DMS114 treated with DMSO at 0.1 percent for 48 hours (cell line): Measurements from ENCODE around the gene CCDC157.

Source experiments
- DNase-seq: peaks from one replicate; lab custom pipeline; 2025; ENCODE audit not compliant: unreplicated experiment; lab: John Stamatoyannopoulos, UW

Gene CCDC157

DNA sequence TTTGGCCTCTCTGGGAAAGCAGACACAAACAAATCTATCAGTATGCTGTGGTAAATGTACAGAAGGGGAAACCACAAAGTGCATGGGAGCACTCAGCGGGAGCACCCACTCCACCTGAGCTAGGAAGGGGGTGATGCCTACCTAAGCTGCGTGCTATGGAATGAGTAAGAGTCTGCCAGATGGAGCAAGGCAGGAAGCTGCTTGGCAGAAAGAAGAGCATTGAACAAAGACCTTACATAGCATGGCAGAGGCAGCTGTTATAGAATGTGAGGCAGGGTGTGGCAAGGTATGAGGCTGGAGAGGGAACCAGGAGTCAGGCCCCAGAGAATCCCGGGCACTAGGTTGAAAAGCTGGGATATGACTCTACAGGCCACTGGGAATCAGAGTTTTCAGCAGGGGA, 55.0 kb downstream of the CCDC157 start:
- DNase-seq = no peak

DNA sequence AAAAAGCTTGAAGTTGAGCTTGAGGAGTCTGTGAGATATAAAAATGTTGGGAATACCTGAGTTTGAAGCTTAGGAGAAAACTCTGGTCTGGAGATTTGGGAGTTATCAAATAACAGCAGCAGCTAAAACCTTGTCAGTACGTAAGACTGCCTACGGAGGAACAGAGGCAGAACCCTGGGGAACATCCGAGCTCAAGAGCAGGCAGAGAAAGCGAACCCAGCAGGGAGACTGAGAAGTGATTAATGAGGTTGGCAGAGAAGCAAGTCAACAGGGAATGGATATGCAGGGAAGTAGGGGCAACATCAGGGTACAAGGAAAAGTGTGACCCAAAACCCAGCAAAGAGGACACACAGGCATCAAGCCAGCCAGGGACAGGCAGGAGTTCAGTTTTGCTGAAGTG, 56.2 kb downstream of the CCDC157 start:
- no peak for DNase-seq

DNA sequence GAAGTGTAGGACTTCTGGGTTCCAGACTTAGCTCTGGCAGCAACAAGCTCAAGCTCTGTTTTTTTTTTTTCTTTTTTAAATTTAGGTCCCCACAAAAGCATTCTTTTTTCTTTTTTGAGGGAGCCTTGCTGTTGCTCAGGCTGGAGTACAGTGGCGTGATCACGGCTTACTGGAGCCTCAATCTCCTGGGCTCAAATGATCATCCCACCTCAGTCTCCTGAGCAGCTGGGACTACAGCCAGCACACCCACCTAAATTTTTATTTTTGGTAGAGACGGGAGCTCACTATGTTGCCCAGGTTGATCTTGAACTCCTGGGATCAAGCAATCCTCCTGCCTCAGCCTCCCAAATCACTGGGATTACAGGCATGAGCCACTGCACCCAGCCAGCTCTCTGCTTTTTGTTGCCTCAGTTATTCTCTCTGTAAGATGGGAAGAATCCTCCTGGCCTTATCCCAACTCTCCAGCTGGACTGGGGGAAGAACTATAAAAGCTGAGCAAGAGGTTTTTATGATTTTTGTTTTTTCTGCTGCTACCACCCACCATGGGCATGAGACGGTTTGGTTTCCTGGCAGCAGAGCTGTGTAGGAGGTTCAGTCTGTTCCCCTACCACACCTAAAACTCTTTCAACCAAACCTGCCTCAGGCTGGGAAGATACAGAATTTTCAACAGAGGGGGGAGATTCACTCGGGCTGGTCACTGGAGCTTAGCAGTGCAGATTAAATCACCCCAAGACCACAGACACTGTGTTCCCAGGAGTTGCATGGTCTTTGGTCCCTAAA, 57.1 kb downstream of the CCDC157 start:
- DNase-seq = no peak

DNA sequence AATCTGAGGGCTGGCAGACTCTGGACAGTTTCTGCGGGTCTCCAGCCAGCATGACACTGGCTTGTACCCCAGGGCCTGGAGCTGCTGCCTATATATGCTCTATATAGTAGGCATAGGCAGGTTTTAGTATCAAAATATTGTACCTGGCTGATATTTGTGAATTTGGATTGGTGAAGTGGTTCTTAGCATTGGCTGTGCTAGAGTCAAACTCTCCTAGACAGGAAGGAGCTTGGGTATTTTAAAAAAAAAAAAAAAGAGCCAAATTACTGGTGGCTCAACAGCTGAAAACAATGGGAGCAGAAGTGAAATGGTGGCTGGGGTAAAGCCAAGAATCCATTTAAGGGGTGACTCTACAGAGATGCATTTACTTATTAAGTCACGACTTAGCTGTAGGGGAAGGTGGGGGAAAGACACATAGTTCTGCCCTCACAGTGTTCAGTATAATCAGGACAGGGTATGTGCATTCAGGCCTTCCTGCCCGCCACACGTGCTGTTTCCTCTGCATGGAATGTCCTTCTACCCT, 57.8 kb downstream of the CCDC157 start:
- no peak for DNase-seq

DNA sequence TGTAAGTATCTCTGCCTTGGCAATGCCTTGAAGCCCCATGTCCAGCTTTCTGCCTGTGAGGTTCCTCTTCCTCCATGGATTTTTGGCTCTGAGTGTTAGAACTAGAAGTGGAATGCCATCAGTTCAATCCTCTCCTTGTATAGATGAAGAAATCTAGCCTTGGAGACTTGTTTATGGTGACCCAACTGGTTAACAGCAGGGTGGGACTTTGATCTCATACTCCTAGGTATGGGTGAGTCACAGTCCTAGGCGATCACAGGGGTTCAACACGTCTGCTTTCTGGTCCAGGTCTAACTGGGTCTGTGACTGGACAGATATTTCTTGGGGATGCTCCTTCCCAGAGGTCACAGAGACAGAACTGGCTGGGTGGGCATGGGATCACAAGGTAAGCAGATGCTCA, 59.6 kb downstream of the CCDC157 start:
- DNase-seq = no peak

DNA sequence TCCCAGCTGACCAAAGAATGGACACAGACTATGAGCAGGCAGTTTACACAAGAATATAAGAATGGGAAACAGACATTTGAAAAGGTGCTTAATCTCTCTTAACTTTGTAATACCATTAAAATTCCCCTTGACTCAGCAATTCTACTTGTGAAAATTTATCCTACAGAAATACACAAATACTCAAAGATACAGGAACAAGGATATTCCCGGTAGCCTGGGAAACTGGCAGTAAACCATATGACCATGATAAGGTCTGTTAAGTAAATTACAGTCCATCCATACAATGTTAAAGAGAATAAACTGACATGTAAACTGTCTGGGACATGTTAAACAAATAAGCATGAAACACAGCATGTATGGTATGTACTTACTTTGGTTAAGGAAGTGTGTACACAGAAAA, 60.0 kb downstream of the CCDC157 start:
- DNase-seq = no peak

DNA sequence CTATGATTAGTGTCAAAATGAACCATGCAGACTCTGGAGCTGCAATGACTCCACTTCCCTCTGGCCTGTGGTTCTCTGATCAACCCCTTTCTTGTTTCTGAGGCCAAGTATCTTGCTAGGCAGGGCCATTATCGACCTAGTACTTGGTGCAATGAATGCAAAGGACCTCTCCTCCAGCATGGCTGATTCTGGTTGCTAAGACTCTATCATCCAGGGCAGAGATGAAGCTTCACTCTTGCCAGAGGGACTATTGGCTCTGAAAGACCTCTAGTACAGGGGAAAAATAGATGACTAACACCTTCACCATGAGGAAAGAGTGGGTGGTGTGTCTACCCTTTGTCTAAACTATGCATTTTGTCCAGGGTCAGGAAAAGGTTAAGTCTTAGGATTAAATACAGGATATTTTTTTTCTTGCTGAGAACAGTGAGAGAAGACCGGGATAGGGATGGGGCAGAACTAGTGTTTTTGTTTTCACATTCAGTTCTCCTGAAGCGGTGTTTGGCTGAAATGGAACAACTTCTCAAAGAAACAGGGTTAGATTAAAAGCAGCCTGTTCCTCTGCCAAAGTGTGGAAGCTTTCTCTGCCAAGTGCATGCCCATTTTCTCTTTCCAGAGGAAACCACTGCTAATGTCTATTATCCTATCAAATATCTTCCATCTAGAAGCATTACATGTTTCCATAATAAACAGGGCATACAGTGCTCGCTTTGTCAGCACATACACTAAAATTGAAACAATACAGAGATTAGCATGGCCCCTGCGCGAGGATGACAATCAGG, 63.7 kb downstream of the CCDC157 start:
- no peak for DNase-seq

DNA sequence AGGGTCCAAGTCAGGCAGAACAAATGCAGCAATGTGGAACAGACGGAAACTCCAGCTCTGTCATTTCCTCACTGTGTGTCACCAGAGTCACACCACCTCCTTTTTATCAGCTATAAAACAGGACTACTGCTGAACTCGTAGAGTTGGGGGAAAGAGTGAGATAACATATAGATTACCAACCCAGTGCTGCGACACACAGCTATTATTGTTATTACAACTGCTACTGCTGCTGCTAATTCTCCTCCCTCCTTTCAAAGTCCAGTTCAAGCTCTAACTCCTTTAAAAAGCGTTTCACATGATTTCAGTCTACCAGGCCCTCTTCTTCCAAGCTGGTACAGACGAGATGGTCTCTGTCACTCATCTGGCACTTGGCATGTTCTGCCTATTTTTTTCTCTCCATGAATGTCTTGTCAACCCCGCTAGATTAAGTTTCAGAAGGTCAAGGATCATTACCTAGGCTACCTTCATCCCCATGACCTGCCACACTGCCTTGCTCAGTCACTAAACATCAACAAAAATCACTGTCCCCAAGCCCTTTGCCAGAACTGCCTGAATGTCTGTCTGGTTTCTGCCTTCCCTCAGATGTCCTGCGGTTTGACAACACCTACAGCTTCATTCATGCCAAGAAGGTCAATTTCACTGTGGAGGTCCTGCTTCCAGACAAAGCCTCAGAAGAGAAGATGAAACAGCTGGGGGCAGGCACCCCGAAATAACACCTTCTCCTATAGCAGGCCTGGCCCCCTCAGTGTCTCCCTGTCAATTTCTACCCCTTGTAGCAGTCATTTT, 65.1 kb downstream of the CCDC157 start:
- no peak for DNase-seq

DNA sequence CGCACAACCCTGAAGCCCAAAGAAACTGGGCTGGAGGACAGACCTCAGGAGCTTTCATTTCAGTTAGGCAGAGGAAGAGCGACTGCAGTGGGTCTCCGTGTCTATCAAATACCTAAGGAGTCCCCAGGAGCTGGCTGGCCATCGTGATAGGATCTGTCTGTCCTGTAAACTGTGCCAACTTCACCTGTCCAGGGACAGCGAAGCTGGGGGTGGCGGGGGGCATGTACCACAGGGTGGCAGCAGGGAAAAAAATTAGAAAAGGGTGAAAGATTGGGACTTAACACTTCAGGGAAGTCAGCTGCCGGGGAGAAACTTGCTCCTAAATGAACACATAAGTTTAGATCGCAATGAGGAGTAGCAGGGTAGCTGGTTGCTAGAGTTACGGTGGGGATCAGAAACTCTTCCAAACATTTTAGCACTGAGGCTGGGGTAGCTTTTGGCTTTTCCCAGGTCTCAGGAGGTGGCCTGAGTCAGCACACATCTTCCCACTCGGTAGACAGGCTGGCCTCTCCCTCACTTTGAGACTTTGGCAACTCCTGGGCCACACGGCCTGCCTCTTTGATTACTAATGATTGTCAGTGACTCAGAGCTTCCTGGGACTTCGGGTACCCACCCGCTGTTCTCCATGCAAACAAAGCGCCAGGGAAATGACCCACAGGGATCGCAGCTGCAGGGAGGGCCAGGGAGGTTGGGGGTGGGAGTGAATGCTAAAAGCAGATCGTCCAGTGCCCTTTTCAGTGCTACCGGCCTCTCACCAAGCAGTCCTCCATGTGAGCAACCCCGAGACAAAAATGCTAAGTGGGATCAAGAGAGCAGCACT, 65.9 kb downstream of the CCDC157 start:
- DNase-seq = no peak

DNA sequence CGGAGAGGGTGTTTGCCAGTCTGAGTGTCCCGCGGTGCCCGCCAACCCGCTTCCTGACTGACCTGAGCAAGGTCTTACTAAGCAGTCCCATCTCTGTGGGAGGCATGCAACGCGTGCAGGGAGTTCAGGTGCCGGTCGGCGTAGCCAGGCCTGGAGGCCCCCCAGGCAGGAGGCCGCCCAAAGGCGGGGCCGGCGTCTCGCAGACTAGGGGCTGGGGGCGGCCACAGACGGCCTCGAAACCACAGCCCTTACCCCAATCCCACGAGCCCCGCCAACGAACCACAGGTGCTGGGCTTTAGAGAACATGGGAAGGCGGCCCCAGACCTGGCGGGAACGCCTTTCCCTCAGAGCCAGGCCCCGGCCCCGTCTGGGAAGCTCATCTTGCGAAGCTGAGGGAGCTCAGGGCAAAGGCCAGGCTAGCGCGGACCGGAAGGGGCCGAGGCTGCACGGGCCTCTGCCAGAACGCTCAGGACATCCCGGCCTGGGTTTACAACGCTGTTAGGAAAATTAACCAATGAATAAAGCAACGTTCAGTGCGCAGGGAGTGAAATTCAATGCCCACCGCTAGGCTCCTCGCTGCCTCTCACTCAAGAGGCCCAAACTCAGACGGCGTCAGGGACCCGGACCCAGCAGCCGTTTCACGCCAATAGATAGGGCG, 66.6 kb downstream of the CCDC157 start:
- DNase-seq = no peak

DNA sequence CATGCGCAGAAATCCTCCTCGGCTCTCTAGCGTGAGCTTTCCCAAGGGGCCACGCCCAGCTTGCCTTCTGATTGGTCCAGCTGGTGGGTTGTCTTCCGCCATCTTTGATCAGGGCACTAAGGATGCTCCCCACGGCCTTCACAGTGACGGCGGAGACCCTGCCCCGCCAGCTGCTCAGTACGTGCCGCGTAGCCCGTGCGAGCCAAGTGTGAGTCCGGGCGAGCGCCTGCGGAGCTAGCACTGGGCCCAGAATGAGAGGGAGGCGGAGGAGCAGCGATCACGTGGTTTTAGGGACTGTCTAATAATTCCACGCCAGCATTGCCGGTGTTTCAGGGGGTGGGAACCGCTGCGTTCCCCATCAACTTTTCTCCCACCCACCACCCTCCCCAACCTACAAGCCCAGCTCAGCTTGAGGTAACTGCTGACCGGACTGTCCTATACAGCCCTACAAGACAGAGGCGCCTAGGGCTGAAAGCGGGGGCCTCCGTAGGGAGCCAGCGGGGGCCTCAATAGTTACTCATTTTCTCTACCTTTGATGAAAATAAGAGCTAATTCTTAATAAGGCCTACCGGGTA, 67.2 kb downstream of the CCDC157 start:
- peak; percentile 98 for DNase-seq

DNA sequence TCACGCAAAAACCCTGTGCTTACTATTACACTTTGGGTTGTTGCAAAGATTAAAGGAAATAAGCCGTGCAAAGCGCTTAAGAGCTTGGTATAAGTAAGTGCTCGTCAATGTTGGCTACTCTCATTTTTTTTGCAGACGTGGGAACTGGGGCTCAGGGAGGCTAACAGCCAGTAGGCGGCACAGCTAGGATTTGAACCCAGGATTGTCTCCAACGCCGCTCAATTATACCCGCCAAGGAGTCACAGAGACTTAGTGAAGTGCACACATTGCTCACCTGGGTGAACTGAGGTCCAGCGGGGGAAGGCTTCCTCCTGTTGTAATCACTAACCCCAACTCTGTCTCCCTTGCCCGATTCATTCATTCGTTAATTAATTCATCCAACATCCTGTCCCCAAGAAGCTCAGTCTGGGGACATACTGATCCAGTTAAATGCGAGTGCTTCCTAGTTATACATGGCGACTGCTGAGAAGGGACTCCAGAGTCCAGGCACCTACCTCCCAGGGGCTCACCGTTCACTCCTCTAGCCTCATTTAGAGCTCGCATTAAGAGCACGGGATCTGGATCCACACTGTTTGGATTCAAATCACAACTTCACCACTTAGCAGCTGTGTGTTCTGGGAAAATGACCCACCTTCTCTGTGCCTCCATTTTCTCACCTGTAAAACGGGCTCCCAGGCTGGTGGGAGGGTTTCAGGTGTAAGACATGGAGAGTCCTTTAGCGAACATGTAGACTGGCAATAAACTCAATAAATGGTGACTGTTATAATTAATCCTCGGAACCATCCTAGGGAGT, 67.9 kb downstream of the CCDC157 start:
- DNase-seq = no peak

DNA sequence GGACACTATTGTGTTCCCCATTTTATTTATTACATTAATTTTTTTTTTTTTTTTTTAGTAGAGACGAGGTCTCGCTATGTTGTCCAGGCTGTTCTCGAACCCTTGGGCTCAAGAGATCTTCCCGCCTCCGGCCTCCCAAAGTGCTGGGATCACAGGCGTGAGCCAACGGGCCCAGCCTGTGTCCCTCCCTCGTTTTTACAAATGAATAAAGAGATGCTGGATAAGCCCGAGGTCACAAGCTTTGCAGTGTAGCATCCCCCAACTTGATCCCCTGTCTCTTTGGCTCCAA, 68.5 kb downstream of the CCDC157 start:
- DNase-seq = no peak

DNA sequence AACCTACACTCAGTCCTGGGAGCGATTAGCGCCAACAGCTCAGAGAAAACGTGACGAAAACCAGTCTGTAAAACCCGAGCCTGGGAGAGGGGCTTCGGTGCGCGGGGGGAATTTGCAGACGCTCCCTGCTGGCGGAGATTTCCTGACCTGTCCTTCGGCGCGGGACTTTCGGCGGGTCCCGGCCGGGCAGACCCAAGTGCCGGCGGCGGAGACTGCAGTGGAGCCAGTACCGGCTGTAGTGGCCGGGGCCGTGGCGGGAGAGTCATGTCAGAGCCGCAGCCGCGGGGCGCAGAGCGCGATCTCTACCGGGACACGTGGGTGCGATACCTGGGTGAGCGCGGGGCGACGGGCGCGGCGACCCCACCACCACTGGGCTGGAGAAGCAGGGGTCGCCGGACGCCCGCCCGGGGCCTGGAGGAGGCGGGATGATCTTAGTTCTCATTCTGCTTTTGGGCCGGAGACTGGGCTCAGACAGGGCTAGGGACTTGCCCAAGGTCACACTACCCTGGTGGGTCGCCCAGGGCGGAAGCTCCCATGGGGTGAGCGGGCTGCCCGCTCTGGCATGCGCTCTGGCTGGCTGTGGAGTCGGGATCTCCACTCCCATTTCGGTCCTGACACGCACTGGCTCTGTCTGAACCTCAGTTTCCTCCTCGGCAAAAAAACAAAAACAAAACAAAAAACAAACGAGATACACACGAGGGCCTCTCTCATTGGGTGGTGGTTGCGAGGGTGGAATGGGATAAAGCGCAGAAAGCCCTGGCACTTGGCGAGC, 69.0 kb downstream of the CCDC157 start, which contains the start of gene MTFP1:
Gene MTFP1, plus strand, starts transcription at position 153 of the 772 bp plus-strand sequence. Its CDS starts 112 bp downstream, at position 265.
- peak; percentile 67 for DNase-seq
